Left ventricle myocardium superior (tissue), 1 donor: ENCODE data around the gene PHF12. TPM values are rescaled to one million over a fixed set of nuclear protein-coding genes. Genes with fewer than 3 reads are reported as not detected.
A peak's percentile ranks its signal among the peaks of the same experiment; 100 is the strongest.

Source experiments
- ATAC-seq: fragments of 200-7000 bp; cut with Tn5 transposase; one replicate; pipeline ENCODE4 v1.9.1; 2020; ENCODE audit warnings: mild to moderate bottlenecking, moderate library complexity
- DNase-seq: peaks from one replicate; pipeline ENCODE4 v3.0.0-alpha.2; 2020
- intact Hi-C: fragments of 100-400 bp; cut with micrococcal nuclease; formaldehyde crosslinking; loops from one replicate; pipeline ENCODE4 v1.11.0; 2022
- total RNA-seq: library from RNA; stranded (reverse); fragmentation: NEBNext Ultra II Directional; extraction: Animal tissue kit (Norgen Biotek cat#: 25700); gene quantifications from one replicate; pipeline ENCODE4 v1.2.1, GENCODE V29; 2021
- donor health status: DM: no; HTN: yes; CAD: no; lungs with severe emphysema.

The PHF12 gene
- total RNA-seq, 1 donor from 2014 or later: 20.4 TPM

DNA sequence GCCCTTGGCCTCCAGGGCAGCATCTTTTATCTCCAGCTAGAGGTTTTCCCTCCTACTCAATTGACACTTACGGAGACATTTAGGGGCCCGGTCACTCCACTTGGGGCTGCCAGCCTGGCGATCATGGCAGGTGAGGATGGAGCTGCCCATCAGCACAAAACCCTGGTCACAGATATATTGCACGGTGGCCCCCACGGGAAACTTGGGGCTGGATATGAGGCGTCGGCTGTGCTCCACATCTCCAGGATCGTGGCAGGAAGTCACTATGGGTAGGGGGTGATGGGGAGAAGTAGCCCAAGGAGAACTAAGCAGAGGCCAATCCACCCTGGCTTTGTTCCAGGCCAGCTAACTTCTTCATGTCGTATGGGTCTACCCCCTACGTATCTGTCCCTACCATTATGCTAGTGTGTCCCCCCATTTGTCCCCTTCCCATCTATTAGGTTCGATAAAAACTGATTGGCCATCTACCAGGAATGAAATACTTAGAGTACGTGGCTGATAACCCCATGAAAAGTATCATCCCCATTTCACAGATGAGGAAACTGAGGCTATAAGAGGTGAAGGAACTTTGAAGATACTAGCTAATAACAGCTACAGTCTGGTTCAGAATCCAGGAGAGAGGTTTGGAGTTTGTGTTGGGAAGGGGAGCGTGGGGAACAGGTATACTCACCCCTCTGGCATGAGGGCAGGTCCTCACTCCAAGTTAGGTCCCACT, 6.1 kb upstream of the PHF12 start:
- intact Hi-C loops: no loop called here
- DNase-seq (no peak), ATAC-seq (no peak)

DNA sequence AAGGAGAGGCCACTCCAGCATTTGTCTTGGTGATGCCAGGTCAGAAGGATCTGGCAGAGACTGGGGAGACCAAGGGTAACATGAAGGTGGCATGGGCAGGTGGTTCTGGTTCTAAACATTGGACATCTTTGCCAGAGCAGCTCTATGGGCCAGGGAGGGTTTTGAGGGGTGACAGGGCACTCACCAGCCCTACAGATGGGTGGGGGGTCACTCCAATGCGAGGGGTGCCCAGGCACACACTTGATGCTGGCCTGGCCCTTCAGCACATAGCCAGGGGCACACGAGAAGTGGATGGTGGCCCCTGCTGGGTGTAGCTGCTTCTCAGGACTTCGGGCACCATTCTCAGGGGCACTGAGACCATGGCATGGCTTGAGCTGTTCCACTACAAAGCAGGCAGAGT, 5.5 kb upstream of the PHF12 start:
- DNase-seq: no peak

DNA sequence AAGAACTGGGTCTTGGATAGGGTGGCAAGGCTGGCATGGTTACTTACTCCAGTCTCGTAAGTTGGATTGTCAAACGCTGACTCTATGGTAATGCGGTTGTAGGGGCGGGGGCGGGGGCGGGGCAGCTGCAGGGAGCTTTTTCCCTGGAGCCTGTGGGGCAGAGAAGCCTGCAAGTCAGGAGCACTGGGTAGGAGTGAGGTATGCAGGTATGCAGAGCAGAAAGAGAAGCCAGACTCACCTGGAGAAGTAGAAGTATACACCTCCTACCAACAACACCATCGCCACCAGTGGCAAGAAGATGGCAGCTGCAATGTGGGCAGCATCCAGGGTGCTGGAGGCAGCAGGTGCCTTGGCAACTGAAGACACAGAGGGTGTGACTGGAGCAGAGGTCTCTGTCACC, 4.8 kb upstream of the PHF12 start:
- DNase-seq (no peak), ATAC-seq (no peak)
- intact Hi-C loops: no loop called here

More for the DNA sequence above, 5.5 kb upstream of the PHF12 start:
- no peak for ATAC-seq
- intact Hi-C loops: no loop called here

- no peak for DNase-seq
- ATAC-seq: no peak
- intact Hi-C loops: no loop called here
These were observed 4.1 kb upstream of the PHF12 start for GRCh38 chr17:28955408-28955807.

- ATAC-seq: no peak
- intact Hi-C loops: no loop called here
- DNase-seq: no peak
These were observed 3.6 kb upstream of the PHF12 start for GRCh38 chr17:28954886-28955285.

GRCh38 chr17:28953444-28954118, 2.3 kb upstream of the PHF12 start:
- intact Hi-C loops: no loop called here
- no peak for ATAC-seq
- DNase-seq: no peak

- intact Hi-C loops: no loop called here
- DNase-seq: peak; percentile 95
- peak; percentile 81 for ATAC-seq
These were observed 965 bp upstream of the PHF12 start for GRCh38 chr17:28951991-28952975.

- no peak for ATAC-seq
- no peak for DNase-seq
- intact Hi-C loops: no loop called here
These were observed 428 bp downstream of the PHF12 start for GRCh38 chr17:28950752-28951427.

DNA sequence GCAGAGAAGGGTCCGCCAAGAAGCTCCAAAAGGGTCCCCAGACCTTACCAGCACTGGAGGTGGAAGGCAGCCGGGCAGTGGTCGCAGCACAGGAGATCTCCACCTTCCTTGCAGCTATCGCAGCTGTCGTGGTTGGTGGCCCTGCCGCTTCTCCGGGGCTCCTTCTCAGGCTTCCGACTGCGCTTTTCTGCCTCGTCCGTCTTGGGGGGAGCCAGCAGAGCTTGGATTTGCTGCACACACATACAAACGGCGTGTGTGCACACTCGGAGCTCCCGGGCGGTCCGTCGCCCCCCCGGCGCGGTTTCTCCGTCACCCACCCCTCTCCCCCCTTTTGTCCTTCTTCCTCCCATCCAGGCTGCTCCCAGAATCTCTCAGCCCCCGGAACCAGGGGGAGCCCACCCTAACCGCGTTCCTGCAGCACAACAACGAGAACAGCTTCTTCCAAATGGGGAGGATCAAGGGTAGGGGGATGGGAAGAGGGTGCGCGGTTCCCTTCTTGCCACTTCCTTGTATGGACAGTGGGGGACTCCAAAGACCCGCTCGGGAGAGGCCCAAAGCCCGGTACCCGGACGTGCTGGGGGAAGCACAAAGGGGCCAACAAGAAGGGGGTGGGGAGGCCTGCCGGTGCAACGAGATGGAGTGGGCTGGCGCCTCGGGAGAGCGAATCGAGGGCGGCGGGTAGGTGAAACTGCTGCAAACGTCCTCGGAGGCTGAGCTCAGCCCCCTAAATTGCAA, 1.1 kb downstream of the PHF12 start:
- intact Hi-C loops: no loop called here
- no peak for ATAC-seq
- DNase-seq: peak; percentile 64

DNA sequence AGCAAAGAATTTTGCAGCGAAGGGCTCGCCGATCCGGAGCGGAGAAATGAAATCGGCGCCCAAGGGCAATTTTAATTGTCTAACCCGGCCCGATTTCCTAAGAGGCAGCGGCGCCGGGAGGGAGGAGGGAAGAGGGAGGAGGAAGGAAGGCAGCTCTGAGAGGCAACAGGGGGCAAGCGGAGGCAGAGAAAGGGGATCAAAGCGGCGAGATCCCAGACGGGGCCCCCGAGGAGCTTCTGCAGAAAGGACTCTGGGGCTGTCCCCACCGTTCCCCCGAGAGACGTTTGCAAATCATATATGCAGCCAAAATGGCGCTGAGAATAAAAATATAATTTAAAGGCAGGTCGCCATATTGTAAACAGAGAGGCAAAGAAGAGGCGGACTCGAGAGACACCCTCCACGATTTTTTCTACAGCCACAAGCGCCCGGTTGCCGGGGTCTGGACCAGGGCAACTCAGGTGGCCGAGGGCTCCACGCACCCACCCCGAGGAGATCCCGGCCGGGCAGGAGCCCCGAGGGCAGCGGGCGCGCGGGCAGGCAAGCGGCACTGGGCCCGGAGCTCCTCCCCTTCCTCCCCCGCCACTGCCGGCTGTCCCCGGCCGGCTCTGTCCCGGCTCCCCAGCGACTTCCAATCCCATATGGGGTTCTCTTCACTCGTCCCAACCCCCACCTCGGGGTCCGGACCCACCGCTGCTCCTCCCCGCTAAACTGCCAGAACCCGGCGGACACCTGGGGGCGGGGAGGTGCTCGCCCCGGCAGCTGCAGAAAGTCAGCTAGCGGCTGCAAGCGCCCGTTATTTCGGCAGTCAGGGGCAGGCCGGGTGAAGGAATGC, 1.9 kb downstream of the PHF12 start:
- intact Hi-C loops: no loop called here
- peak; percentile 6 for ATAC-seq
- DNase-seq: peak; percentile 77

DNA sequence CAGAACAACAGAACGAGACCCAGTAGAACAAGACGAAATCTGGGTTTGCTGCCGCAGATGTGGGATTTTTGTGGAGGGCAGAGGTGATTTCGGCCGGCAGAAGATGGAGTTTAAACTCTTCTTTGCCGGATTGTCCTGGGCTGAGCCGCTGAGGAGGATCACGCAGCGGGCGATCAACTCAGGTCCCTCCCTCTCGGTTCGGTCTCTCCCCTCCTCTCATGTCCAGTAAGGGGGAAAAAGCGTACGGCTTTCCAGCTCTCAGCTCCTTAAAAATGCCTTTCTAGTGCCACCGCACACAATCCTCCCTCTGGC, 2.5 kb downstream of the PHF12 start:
- no peak for ATAC-seq
- intact Hi-C loops: no loop called here
- no peak for DNase-seq

- ATAC-seq (no peak), DNase-seq (no peak)
- intact Hi-C loops: no loop called here
These were observed 3.0 kb downstream of the PHF12 start for GRCh38 chr17:28948342-28948741.

DNA sequence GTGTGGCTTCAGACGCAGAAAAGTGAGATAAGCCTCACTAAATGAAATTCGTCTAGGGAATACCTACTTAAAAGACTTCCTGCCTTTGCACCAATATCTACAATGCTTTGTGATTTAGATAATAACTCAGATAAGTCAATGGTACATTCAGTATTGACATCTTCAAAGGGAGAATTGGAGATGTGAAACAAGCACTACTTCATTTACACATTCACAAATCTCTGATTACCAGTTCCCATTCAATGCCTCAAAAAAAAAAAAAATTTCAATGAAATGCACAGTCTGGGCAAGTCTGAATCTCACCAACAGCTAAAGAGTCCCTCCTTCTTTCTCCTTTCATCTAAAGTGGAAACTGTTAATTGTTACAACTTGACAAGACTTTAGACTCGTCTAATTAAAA, 3.7 kb downstream of the PHF12 start:
- DNase-seq (no peak), ATAC-seq (no peak)
- intact Hi-C loops: no loop called here

GRCh38 chr17:28946239-28946638, 5.1 kb downstream of the PHF12 start:
- DNase-seq (no peak), ATAC-seq (no peak)
- intact Hi-C loops: no loop called here

- ATAC-seq: no peak
These were observed 6.2 kb downstream of the PHF12 start for GRCh38 chr17:28944862-28945741.

DNA sequence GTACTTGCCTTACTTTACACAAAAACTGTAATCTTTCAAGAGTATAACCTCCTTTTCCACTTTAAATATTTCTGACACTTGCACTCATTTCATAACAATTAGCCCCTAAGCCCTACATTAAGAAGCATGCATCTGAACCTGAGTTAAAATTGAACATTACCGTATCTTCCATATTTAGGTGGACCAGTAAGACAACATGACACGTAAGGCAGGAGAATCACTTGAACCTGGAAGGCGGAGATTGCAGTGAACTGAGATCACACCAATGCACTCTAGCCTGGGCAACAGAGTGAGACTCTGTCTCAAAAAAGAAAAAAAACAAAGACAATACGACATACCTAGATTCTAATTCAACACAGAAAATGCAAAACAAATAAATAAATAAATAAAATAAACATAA, 7.0 kb downstream of the PHF12 start:
- intact Hi-C loops: no loop called here
- no peak for ATAC-seq

More at GRCh38 chr17:28944862-28945741, 6.2 kb downstream of the PHF12 start:
- no peak for DNase-seq
- intact Hi-C loops: no loop called here

GRCh38 chr17:28942925-28943324, 8.4 kb downstream of the PHF12 start:
- DNase-seq (no peak), ATAC-seq (no peak)
- intact Hi-C loops: no loop called here

More for the DNA sequence above, 7.0 kb downstream of the PHF12 start:
- no peak for DNase-seq
